ENCODE results near the gene CYP26B1. TPM values are rescaled to one million over a fixed set of nuclear protein-coding genes. Genes with fewer than 3 reads are reported as not detected.

CYP26B1 gene
- total RNA-seq, 2 donors from 2014 or later, result 0.52 to 4.9 TPM

GRCh38 chr2:72117029-72117428, 30.6 kb downstream of the CYP26B1 start:
- intact Hi-C loops (cut with DNase I), result no loop called here
- TF ChIP-seq POLR2A (IDR thresholded peaks at IDR 0.05), result no peak
- TF ChIP-seq CTCF (IDR thresholded peaks at IDR 0.05), result no peak
- Histone ChIP-seq H3K4me1 (no peaks in the 10 kb centered on the region), H3K36me3 (replicated peaks in 1 of 2; ENCODE audit: insufficient read depth in 1 of 2, low read depth in 2 of 2) (no peaks in the 10 kb centered on the region), H3K9me3 (no peaks in the 10 kb centered on the region), H3K4me3 (no peak overlapping the region), H3K27ac (no peak overlapping the region), H3K27me3 (no peaks in the 10 kb centered on the region)
- WGBS, 2 donors, result 79 to 85% methylated on average over 6 of the region's 6 CpGs
- DNase-seq (no peak), ATAC-seq (no peak)

- no peak for TF ChIP-seq POLR2A (IDR thresholded peaks at IDR 0.05)
- no peak for TF ChIP-seq CTCF (IDR thresholded peaks at IDR 0.05)
- Histone ChIP-seq H3K9me3 (no peaks in the 10 kb centered on the region), H3K36me3 (replicated peaks in 1 of 2; ENCODE audit: insufficient read depth in 1 of 2, low read depth in 2 of 2) (no peaks in the 10 kb centered on the region), H3K4me3 (no peak overlapping the region), H3K4me1 (no peaks in the 10 kb centered on the region), H3K27me3 (no peaks in the 10 kb centered on the region), H3K27ac (no peak overlapping the region)
- 45 to 78% methylated on average over 3 to 4 of the region's 4 CpGs for WGBS, 2 donors
- ATAC-seq, result no peak
- intact Hi-C loops (cut with DNase I), result no loop called here
- DNase-seq, result no peak
Observed at GRCh38 chr2:72116081-72116533, 31.6 kb downstream of the CYP26B1 start.

DNA sequence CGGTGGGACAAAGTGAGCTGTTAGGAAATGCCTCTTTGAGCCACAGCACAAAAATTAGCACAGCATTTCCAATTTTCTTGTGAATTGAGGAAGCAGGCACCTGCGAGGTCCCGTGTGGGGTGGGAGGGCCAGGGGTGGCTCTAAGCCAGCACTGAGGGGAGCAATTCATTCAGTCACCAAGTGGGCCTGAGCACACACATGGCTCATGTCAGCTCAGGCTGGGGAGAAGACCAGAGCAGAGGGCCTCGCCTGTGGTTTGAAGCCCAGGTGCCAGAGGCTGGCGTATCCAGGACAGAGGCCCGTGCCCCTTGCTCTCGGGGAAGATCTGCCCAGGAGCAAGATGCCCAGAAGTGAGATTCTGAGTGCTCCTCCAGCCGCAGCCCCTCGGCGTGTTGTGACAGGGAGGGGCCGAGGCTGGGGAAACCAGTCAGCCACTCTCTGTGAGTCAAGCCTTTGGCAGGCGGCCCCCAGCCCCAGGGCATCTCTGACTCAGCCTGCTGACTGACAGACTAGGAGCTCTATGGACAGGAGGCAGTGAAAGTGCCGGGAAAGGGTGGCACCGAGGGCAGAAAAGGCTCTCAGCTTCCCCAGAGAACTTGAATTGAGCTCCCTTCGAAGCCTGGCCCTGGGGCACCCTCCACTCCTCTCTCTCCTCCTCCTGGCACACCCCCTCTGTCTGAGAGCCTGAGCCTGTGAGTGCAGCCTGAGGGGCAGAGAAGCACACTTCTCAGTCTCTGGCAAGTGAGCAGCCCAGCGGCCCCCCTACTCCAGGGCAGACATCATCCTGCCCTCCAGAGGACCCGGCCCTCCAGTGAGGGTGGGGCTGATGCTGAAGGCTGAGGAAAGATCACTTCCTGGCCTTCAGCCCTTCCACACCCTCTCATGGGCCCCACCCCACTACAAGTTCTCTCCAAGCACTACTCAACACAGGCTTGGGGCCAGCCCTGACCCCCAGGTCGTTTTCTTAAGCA, 32.3 kb downstream of the CYP26B1 start:
- no peak for ATAC-seq
- intact Hi-C loops (cut with DNase I), result no loop called here
- Histone ChIP-seq H3K36me3 (replicated peaks in 1 of 2; ENCODE audit: insufficient read depth in 1 of 2, low read depth in 2 of 2) (no peaks in the 10 kb centered on the region), H3K27ac (no peak overlapping the region), H3K4me1 (no peaks in the 10 kb centered on the region), H3K4me3 (no peak overlapping the region), H3K27me3 (no peaks in the 10 kb centered on the region), H3K9me3 (no peaks in the 10 kb centered on the region)
- no peak for DNase-seq
- TF ChIP-seq POLR2A (IDR thresholded peaks at IDR 0.05), result no peak
- TF ChIP-seq CTCF (IDR thresholded peaks at IDR 0.05), result no peak
- WGBS, 2 donors, result 54 to 69% methylated on average over 9 to 18 of the region's 18 CpGs

- no peak for DNase-seq
- no peak for ATAC-seq
- no peak for TF ChIP-seq CTCF (IDR thresholded peaks at IDR 0.05)
- TF ChIP-seq POLR2A (IDR thresholded peaks at IDR 0.05), result no peak
- no peaks in the 10 kb centered on the region for H3K36me3 ChIP-seq (replicated peaks in 1 of 2; ENCODE audit: insufficient read depth in 1 of 2, low read depth in 2 of 2)
- H3K27ac ChIP-seq, result no peak overlapping the region
- intact Hi-C loops (cut with DNase I), result no loop called here
- H3K4me3 ChIP-seq, result no peak overlapping the region
- WGBS, 2 donors, result 84 to 96% methylated on average over 10 to 11 of the region's 11 CpGs
- H3K27me3 ChIP-seq, result no peaks in the 10 kb centered on the region
- no peaks in the 10 kb centered on the region for H3K9me3 ChIP-seq
- H3K4me1 ChIP-seq, result no peaks in the 10 kb centered on the region
Observed at GRCh38 chr2:72114693-72115051, 33.0 kb downstream of the CYP26B1 start.

All from body of pancreas (tissue), 4 donors.